Progenitor cell of endocrine pancreas (in vitro differentiated cells): ENCODE measurements around the gene NT5C3A. TPM values are rescaled to one million over a fixed set of nuclear protein-coding genes. Genes with fewer than 3 reads are reported as not detected.
"Not testable (repeated sequence)": the region's sequence is repeated elsewhere in the genome, so short reads cannot be mapped to it uniquely, and the experiment has no call there.

Experiments
- DNase-seq: peaks from one replicate; pipeline ENCODE4 v3.0.0; 2021; ENCODE audit warnings: low spot score; ENCODE audit not compliant: unreplicated experiment
- H3K27ac Mint-ChIP-seq: 2 replicates; pipeline ENCODE4 v1.8.0; 2021; ENCODE audit warnings: mild to moderate bottlenecking, moderate library complexity, mixed read lengths
- H3K27me3 Mint-ChIP-seq: 2 replicates; pipeline ENCODE4 v1.8.0; 2021; ENCODE audit warnings: mixed read lengths
- H3K36me3 Mint-ChIP-seq: 2 replicates; pipeline ENCODE4 v1.8.0; 2022; ENCODE audit warnings: mixed read lengths; ENCODE audit not compliant: insufficient read depth
- H3K4me1 Mint-ChIP-seq: 2 replicates; pipeline ENCODE4 v1.8.0; 2021; ENCODE audit warnings: low read depth, mixed read lengths
- H3K4me3 Mint-ChIP-seq: 2 replicates; pipeline ENCODE4 v1.8.0; 2021; ENCODE audit warnings: low read depth, mild to moderate bottlenecking, moderate library complexity, mixed read lengths
- H3K9me3 Mint-ChIP-seq: 2 replicates; pipeline ENCODE4 v1.8.0; 2021; ENCODE audit warnings: low read depth, mixed read lengths
- CTCF ChIP-seq: fragments of 200-600 bp; sonication (generic); IDR thresholded peaks from one replicate; pipeline ENCODE4 v1.5.0; 2021; ENCODE audit warnings: antibody characterized with exemption, mild to moderate bottlenecking; ENCODE audit not compliant: unreplicated experiment
- total RNA-seq: library from RNA; stranded (reverse); gene quantifications from 2 replicates; pipeline ENCODE4 v1.2.1, GENCODE V29; 2021

Gene NT5C3A
- total RNA-seq, 1 donor from 2014 or later, result 35.0 TPM

GRCh38 chr7:32964461-32965159 lies 98.0 kb downstream of the NT5C3A start:
- H3K36me3 Mint-ChIP-seq, H3K9me3 Mint-ChIP-seq, DNase-seq, H3K4me3 Mint-ChIP-seq, H3K4me1 Mint-ChIP-seq, H3K27me3 Mint-ChIP-seq: not testable (repeated sequence)
- peak overlapping the region; percentile 80 for H3K27ac Mint-ChIP-seq
- TF ChIP-seq CTCF, result peak; percentile 38

Other genes starting within 250 kb of the NT5C3A start
- gene KBTBD2, start 171.0 kb downstream of the NT5C3A start, total RNA-seq, result 47.5 and 48.1 TPM in 2 replicates
- gene FKBP9, start 105.3 kb downstream of the NT5C3A start, total RNA-seq, result 86.4 and 90.7 TPM in 2 replicates
- 26.2 and 27.7 TPM in 2 replicates for gene RP9, start 46.6 kb upstream of the NT5C3A start, total RNA-seq
- 22.8 and 25.5 TPM in 2 replicates for gene BBS9, start 66.8 kb upstream of the NT5C3A start, total RNA-seq